ENCODE measurements around the gene STK39.

DNA sequence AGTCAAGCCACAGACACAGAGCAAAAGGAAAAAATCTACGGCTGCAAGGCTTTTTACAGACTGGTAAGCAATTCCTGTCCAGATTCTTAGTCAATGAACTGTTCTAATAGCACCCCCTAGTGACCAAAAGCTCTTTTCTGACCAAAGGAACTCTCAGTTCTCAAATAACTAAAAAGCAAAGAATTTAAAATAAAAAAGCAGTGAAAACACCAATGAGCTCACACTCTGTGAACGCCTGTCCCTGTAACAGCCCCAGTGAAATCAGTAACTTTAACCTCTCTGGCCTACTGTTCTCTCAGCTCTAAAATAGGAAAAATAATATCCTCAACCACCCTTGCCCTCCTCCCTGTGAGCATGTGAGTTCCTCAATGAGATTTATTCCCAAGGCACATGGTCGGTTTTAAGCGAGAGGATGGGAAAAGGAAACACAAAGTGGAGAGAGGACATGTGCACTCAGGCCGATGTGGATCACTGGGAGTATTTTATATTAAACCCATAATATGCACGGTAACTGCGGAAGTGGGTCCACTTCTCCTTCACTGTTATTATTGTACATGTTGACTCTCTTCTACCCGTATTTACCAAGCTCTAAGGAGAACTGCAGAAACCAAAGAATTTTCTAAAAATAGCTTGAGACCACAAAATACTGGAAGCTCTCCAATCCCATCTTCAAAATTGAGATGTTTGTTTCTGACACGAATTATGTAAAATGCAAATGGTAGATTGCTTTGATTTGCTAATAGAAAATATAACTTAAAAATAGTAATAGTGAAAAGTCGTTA lies 128.5 kb downstream of the STK39 start:
- TF ChIP-seq CTCF (IDR thresholded peaks at IDR 0.05) (no peak), POLR2A (IDR thresholded peaks at IDR 0.05) (no peak)

All from lower leg skin (tissue), 3 donors.